Suprapubic skin (tissue), 4 donors: ENCODE measurements around the gene ZDHHC21.

Experiments used
- CTCF ChIP-seq, 2 donors: fragments of 200-600 bp in 1 of 2; fragments of 450-650 bp in 1 of 2; sonication (generic) in 1 of 2; IDR thresholded peaks; one replicate each; pipeline ENCODE4 v1.5.1; 2016 to 2019; ENCODE audit warnings: antibody characterized with exemption in 2 of 2, mild to moderate bottlenecking in 1 of 2, moderate library complexity in 1 of 2
- POLR2A ChIP-seq, 2 donors: fragments of 450-650 bp; IDR thresholded peaks; one replicate each; pipeline ENCODE4 v1.6.1; 2017; ENCODE audit warnings: antibody characterized with exemption in 2 of 2, mild to moderate bottlenecking in 2 of 2, moderate library complexity in 2 of 2
- POLR2AphosphoS5 ChIP-seq, 3 donors: sonication (generic); formaldehyde crosslinking; IDR thresholded peaks; one replicate each; pipeline ENCODE4 v1.6.1; 2017; ENCODE audit warnings: antibody characterized with exemption in 3 of 3

- TF ChIP-seq POLR2A (IDR thresholded peaks at IDR 0.05), result no peak
- TF ChIP-seq POLR2AphosphoS5 (IDR thresholded peaks at IDR 0.05), result no peak
- no peak for TF ChIP-seq CTCF (IDR thresholded peaks at IDR 0.05)
Measured at GRCh38 chr9:14677396-14677795, 15.8 kb downstream of the ZDHHC21 start.
